Caki2 (cell line): ENCODE data around the gene CDC34. TPM values are rescaled to one million over a fixed set of nuclear protein-coding genes. Genes with fewer than 3 reads are reported as not detected.

Source experiments
- DNase-seq: peaks from one replicate; pipeline ENCODE4 v3.0.0-alpha.2; 2015; ENCODE audit warnings: low read depth
- in situ Hi-C: cut with HindIII; loops from 2 replicates; pipeline ENCODE4 v1.10.0; 2016; ENCODE audit warnings: low sequenced_read_pairs, low pct_unique_long_range_greater_than_20kb, mixed read lengths
- total RNA-seq: library from RNA; depleted of rRNA; stranded (reverse); fragments of >200 nt; shearing (Covaris generic); gene quantifications from 2 replicates; pipeline ENCODE4 v1.2.3, GENCODE V29; 2014; ENCODE audit warnings: low replicate concordance; rRNA removed

The CDC34 gene
- total RNA-seq, 1 experiment from 2014 or later, result 38.4 TPM

- no peak for DNase-seq
- in situ Hi-C loops, result no loop called here
Observed at GRCh38 chr19:591099-591958, 59.8 kb downstream of the CDC34 start.

Other genes starting within 250 kb of the CDC34 start
- 128 and 155 TPM in 2 replicates for gene PLPP2, start 240.4 kb upstream of the CDC34 start, total RNA-seq
- gene MIER2, start 187.0 kb upstream of the CDC34 start, total RNA-seq, result 6.1 and 9.4 TPM in 2 replicates
- 1.8 and 2.1 TPM in 2 replicates for gene C2CD4C, start 122.6 kb upstream of the CDC34 start, total RNA-seq
- gene SHC2, start 70.7 kb upstream of the CDC34 start, total RNA-seq, result 0.98 and 1.2 TPM in 2 replicates
- not detected in 2 replicates for gene MADCAM1, start 35.3 kb upstream of the CDC34 start, total RNA-seq
- 27.3 and 47.1 TPM in 2 replicates for gene TPGS1, start 24.3 kb upstream of the CDC34 start, total RNA-seq
- gene GZMM, start 12.3 kb downstream of the CDC34 start, total RNA-seq, result not detected in 2 replicates
- 255 and 330 TPM in 2 replicates for gene BSG, start 40.8 kb downstream of the CDC34 start, total RNA-seq
- 2.1 and 3.2 TPM in 2 replicates for gene HCN2, start 58.1 kb downstream of the CDC34 start, total RNA-seq
- 30.4 and 40.5 TPM in 2 replicates for gene POLRMT, start 101.8 kb downstream of the CDC34 start, total RNA-seq
- gene FGF22, start 108.1 kb downstream of the CDC34 start, total RNA-seq, result not detected in 2 replicates
- 21.3 and 30.9 TPM in 2 replicates for gene RNF126, start 131.5 kb downstream of the CDC34 start, total RNA-seq
- gene FSTL3, start 144.6 kb downstream of the CDC34 start, total RNA-seq, result 83.8 and 95.5 TPM in 2 replicates
- 2.0 TPM in 1 of 2 replicates, not detected in the other for gene PRSS57, start 163.7 kb downstream of the CDC34 start, total RNA-seq
- 14.1 and 20.5 TPM in 2 replicates for gene PALM, start 177.2 kb downstream of the CDC34 start, total RNA-seq
- gene MISP, start 219.4 kb downstream of the CDC34 start, total RNA-seq, result 3.9 and 9.6 TPM in 2 replicates